C4-2B (cell line): Measurements from ENCODE around the gene TLX3.

Experiments used
- CTCF ChIP-seq: fragments of 450-650 bp; conservative IDR thresholded peaks from 2 replicates; pipeline ENCODE4 v1.5.1; 2017; ENCODE audit warnings: mild to moderate bottlenecking
- ZFX ChIP-seq: fragments of 450-650 bp; IDR thresholded peaks from 2 replicates; pipeline ENCODE4 v1.6.1; 2017

DNA sequence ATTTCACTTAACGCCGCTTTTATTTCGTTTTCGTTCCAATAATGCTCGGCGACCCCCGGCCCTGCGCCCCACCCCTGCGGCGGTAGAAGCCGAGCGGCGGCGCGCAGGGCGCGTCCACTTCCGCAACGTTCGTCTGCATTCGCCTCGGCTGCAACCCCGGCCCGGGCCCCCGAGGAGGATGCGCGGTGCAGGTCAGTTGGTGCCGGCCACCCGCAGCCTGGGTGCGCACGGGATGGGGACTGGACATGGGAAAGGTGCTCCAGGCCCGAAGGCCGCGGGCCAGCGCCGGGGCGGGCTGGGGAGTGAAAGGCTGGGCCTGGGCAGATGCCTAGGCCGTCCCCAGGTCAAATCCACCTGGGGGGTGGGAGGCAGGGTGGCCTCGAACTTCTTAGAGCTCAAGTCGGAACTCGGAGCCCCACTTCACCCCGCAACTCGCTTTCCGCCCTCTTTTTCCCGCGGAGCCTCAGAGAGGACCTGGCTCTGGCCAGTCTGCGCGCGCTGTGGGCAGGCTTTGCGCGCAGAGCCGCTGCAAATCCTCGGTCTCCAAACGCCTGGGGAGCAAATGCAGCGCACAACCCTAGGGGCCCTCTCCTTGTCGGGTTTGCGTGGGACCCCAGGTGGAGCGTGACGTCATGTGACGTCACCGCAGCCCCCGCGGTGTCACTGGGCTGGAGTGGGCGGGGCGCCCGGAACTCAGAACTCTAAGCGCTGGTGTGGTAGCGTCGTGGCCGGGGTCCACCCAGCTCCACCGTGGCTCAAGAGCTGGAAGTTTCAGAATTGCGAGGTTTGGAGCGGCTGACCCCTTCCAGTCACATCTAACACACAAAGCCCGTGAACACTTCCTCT, 3.3 kb downstream of the TLX3 start:
- no peak for TF ChIP-seq CTCF
- no peak for TF ChIP-seq ZFX
